SK-N-SH (cell line): ENCODE results near the gene ITGB8. TPM values are rescaled to one million over a fixed set of nuclear protein-coding genes. Genes with fewer than 3 reads are reported as not detected.
A peak's percentile ranks its signal among the peaks of the same experiment; 100 is the strongest.

ENCODE experiments used
- CTCF ChIA-PET: fragments of 300-600, 350-600 bp; formaldehyde crosslinking; extraction: SDS; loops from one replicate; lab custom pipeline; 2021; lab: Yijun Ruan, JAX
- POLR2A ChIA-PET: fragments of 350-600 bp; sonication (Branson Sonifier 250); formaldehyde crosslinking; extraction: SDS; loops from one replicate; lab custom pipeline; 2020; ENCODE audit warnings: antibody characterized with exemption, inconsistent platforms; lab: Yijun Ruan, JAX
- DNase-seq: peaks from one replicate; pipeline ENCODE4 v3.0.0; 2012
- H2AFZ ChIP-seq: fragments of 200-600 bp; sonication (generic); 2 replicates; pipeline ENCODE4 v1.8.1; 2016; ENCODE audit warnings: antibody characterized with exemption, mild to moderate bottlenecking, low read depth
- H3F3A ChIP-seq: fragments of 200-600 bp; sonication (generic); replicated peaks from 2 replicates; pipeline ENCODE3; 2016; ENCODE audit warnings: antibody characterized with exemption, mild to moderate bottlenecking; ENCODE audit not compliant: insufficient read depth
- H3K27ac ChIP-seq, 2 experiments: fragments of 200-500 bp in 1 of 2; fragments of 200-600 bp in 1 of 2; sonication (Bioruptor generic) in 1 of 2; sonication (generic), shearing (Covaris generic) in 1 of 2; 2 replicates each; pipeline versions ENCODE4 v1.5.1 to v1.6.1; 2014 to 2016; ENCODE audit warnings: low read depth in 2 of 2, inconsistent platforms in 1 of 2, low read length in 1 of 2, mild to moderate bottlenecking in 1 of 2, mixed read lengths in 1 of 2
- H3K27me3 ChIP-seq: fragments of 200-600 bp; sonication (generic), shearing (Covaris generic); 2 replicates; pipeline ENCODE4 v1.6.1; 2016; ENCODE audit warnings: mixed run types; ENCODE audit not compliant: insufficient read depth
- H3K36me3 ChIP-seq, 2 experiments: fragments of 200-500 bp in 1 of 2; fragments of 200-600 bp in 1 of 2; sonication (Bioruptor generic) in 1 of 2; sonication (generic) in 1 of 2; replicated peaks in 1 of 2; 2 replicates each; pipeline versions ENCODE3 to v1.5.1; 2014 to 2016; ENCODE audit warnings: low read length in 1 of 2, mild to moderate bottlenecking in 1 of 2; ENCODE audit not compliant: insufficient read depth in 2 of 2, control insufficient read depth in 1 of 2
- H3K4me1 ChIP-seq, 2 experiments: fragments of 200-500 bp in 1 of 2; fragments of 200-600 bp in 1 of 2; sonication (Bioruptor generic) in 1 of 2; sonication (generic), shearing (Covaris generic) in 1 of 2; 2 replicates each; pipeline versions ENCODE4 v1.5.1 to v1.6.1; 2014 to 2016; ENCODE audit warnings: low read depth in 1 of 2, low read length in 1 of 2, mixed run types in 1 of 2; ENCODE audit not compliant: insufficient read depth in 2 of 2, control insufficient read depth in 1 of 2
- H3K4me2 ChIP-seq: fragments of 200-600 bp; sonication (generic), shearing (Covaris generic); 2 replicates; pipeline ENCODE4 v1.6.1; 2017; ENCODE audit warnings: mixed run types
- H3K4me3 ChIP-seq, 2 experiments: fragments of 200-500 bp in 1 of 2; fragments of 200-600 bp in 1 of 2; sonication (Bioruptor generic) in 1 of 2; sonication (generic), shearing (Covaris generic) in 1 of 2; 2 replicates each; pipeline versions ENCODE4 v1.5.1 to v1.8.1; 2014 to 2016; ENCODE audit warnings: low read depth in 2 of 2, inconsistent platforms in 1 of 2, low read length in 1 of 2, mild to moderate bottlenecking in 1 of 2, mixed read lengths in 1 of 2, moderate library complexity in 1 of 2
- H3K79me2 ChIP-seq: fragments of 200-600 bp; sonication (generic); 2 replicates; pipeline ENCODE4 v1.8.1; 2017; ENCODE audit warnings: mild to moderate bottlenecking; ENCODE audit not compliant: insufficient read depth
- H3K9ac ChIP-seq: fragments of 200-600 bp; sonication (generic); 2 replicates; pipeline ENCODE4 v1.6.1; 2017; ENCODE audit warnings: mixed run types
- H3K9me2 ChIP-seq: fragments of 200-600 bp; sonication (generic); 2 replicates; pipeline ENCODE4 v1.6.1; 2017; ENCODE audit warnings: mixed run types
- H3K9me3 ChIP-seq: fragments of 200-600 bp; sonication (generic); 2 replicates; pipeline ENCODE4 v1.6.1; 2017; ENCODE audit warnings: mixed run types, mild to moderate bottlenecking, moderate library complexity
- H4K20me1 ChIP-seq: fragments of 200-600 bp; sonication (generic); 2 replicates; pipeline ENCODE4 v1.6.1; 2017; ENCODE audit warnings: mild to moderate bottlenecking, mixed run types; ENCODE audit not compliant: insufficient read depth
- CTCF ChIP-seq: fragments of 200-600 bp; sonication (generic); IDR thresholded peaks from 2 replicates; pipeline ENCODE4 v1.6.1; 2017; ENCODE audit warnings: antibody characterized with exemption, mild to moderate bottlenecking, moderate library complexity
- ELF1 ChIP-seq: IDR thresholded peaks from 2 replicates; pipeline ENCODE4 v1.4.0; 2012
- EP300 ChIP-seq, 2 experiments: IDR thresholded peaks; 2 replicates each; pipeline versions ENCODE4 v1.4.0 to v1.6.1; 2012; ENCODE audit warnings: borderline replicate concordance in 1 of 2, low read depth in 1 of 2, low read length in 1 of 2
- GABPA ChIP-seq: IDR thresholded peaks from 2 replicates; pipeline ENCODE4 v1.4.0; 2012; ENCODE audit warnings: low read depth, mild to moderate bottlenecking
- MEF2A ChIP-seq: IDR thresholded peaks from 2 replicates; pipeline ENCODE4 v1.4.0; 2012; ENCODE audit warnings: low read depth, borderline replicate concordance
- NFIC ChIP-seq: IDR thresholded peaks from 2 replicates; pipeline ENCODE4 v1.4.0; 2012; ENCODE audit warnings: borderline replicate concordance
- NRF1 ChIP-seq: IDR thresholded peaks from 2 replicates; pipeline ENCODE4 v1.6.1; 2012; ENCODE audit warnings: low read depth, mild to moderate bottlenecking, low read length
- PBX3 ChIP-seq: IDR thresholded peaks from 2 replicates; pipeline ENCODE4; 2012
- RAD21 ChIP-seq: IDR thresholded peaks from 2 replicates; pipeline ENCODE4 v1.6.1; 2012; ENCODE audit warnings: mild to moderate bottlenecking, low read length
- RCOR1 ChIP-seq: fragments of 150-350 bp; IDR thresholded peaks from 2 replicates; pipeline ENCODE4 v1.6.1; 2017; ENCODE audit warnings: antibody characterized with exemption, low read length
- REST ChIP-seq: IDR thresholded peaks from 2 replicates; pipeline ENCODE4 v1.6.1; 2012; ENCODE audit warnings: mild to moderate bottlenecking, low read depth, low read length, moderate library complexity
- RFX5 ChIP-seq: IDR thresholded peaks from 2 replicates; pipeline ENCODE4 v1.6.1; 2012; ENCODE audit warnings: mild to moderate bottlenecking, improper control_type of control experiment, low read length
- TAF1 ChIP-seq: IDR thresholded peaks from 2 replicates; pipeline ENCODE4 v1.6.1; 2012; ENCODE audit warnings: low read depth, mild to moderate bottlenecking, low read length, moderate library complexity, borderline replicate concordance
- TEAD4 ChIP-seq: IDR thresholded peaks from 2 replicates; pipeline ENCODE4 v1.4.0; 2012; ENCODE audit warnings: mild to moderate bottlenecking, borderline replicate concordance; ENCODE audit not compliant: insufficient read depth
- USF1 ChIP-seq: IDR thresholded peaks from 2 replicates; pipeline ENCODE4 v1.4.0; 2012; ENCODE audit warnings: low read depth, borderline replicate concordance
- YY1 ChIP-seq: IDR thresholded peaks from 2 replicates; pipeline ENCODE4 v1.4.0; 2012; ENCODE audit warnings: low read depth, mild to moderate bottlenecking
- WGBS: methylation state at CpG from one replicate; pipeline ENCODE4 v1.1.6; 2017; ENCODE audit warnings: low lambda C conversion rate; 5-methylcytosine and 5-hydroxymethylcytosine counted together
- polyA plus RNA-seq, 3 experiments: library from polyadenylated mRNA; depleted of rRNA; stranded (reverse); fragments of >200 nt; gene quantifications; 2 replicates each; pipeline ENCODE4 v1.2.3, GENCODE V29; 2012

Gene ITGB8
- polyA plus RNA-seq, 1 of the 3 experiments (the other 2 are of a cell fraction), result 0.62 TPM

- TF ChIP-seq REST, result peak; percentile 78; the same call in 1 of the 2 replicates
- no peak for TF ChIP-seq NRF1
- H3K27me3 ChIP-seq, result no peaks in the 10 kb centered on the region
- no peaks in the 10 kb centered on the region for H3K36me3 ChIP-seq
- no peak overlapping the region for H3K9ac ChIP-seq
- no peaks in the 10 kb centered on the region for H3K79me2 ChIP-seq
- no peaks in the 10 kb centered on the region for H3K9me3 ChIP-seq
- DNase-seq, result peak; percentile 27
- no peak overlapping the region; a peak in 1 of 4 replicates for H3K27ac ChIP-seq
- POLR2A ChIA-PET, result no interaction called here
- H3F3A ChIP-seq, result no peaks in the 10 kb centered on the region
- H3K4me1 ChIP-seq, result peaks cover 0 to 4% of the 10 kb centered on the region in 2 experiments; a peak in 2 of 4 replicates
- no peaks in the 10 kb centered on the region for H4K20me1 ChIP-seq
- H3K9me2 ChIP-seq, result no peaks in the 10 kb centered on the region
- no peak overlapping the region for H2AFZ ChIP-seq
- WGBS, result 63% methylated on average over 4 of the region's 4 CpGs
- no peak overlapping the region for H3K4me3 ChIP-seq
- CTCF ChIA-PET, result no interaction called here
- no peak overlapping the region for H3K4me2 ChIP-seq
These were observed 34.8 kb downstream of the ITGB8 start for GRCh38 chr7:20365486-20365885.

GRCh38 chr7:20374399-20374798, 43.7 kb downstream of the ITGB8 start:
- Histone ChIP-seq H3K36me3 (no peaks in the 10 kb centered on the region), H3K4me3 (no peak overlapping the region), H3F3A (no peaks in the 10 kb centered on the region), H3K9ac (no peak overlapping the region), H3K27ac (no peak overlapping the region), H3K4me2 (no peak overlapping the region), H3K9me3 (no peaks in the 10 kb centered on the region), H3K9me2 (no peaks in the 10 kb centered on the region), H3K4me1 (no peaks in the 10 kb centered on the region; a peak in 1 of 4 replicates), H2AFZ (no peak overlapping the region), H4K20me1 (no peaks in the 10 kb centered on the region), H3K27me3 (no peaks in the 10 kb centered on the region), H3K79me2 (no peaks in the 10 kb centered on the region)
- ChIA-PET CTCF (no interaction called here), POLR2A (no interaction called here)
- DNase-seq, result no peak
- 69% methylated on average over 1 of the region's 1 CpG for WGBS
- no peak for TF ChIP-seq ELF1
- no peak for TF ChIP-seq YY1
- TF ChIP-seq NRF1, result no peak

- CTCF ChIA-PET, result interaction anchor here (0.8 to 1.1 kb wide), 2 partner anchors 18 to 27 kb away, joined by 3 read pairs; no protein-coding TSS in a partner anchor
- POLR2A ChIA-PET, result no interaction called here
- no peaks in the 10 kb centered on the region for H3K27me3 ChIP-seq
- H3K79me2 ChIP-seq, result no peaks in the 10 kb centered on the region
- no peak overlapping the region for H2AFZ ChIP-seq
- no peaks in the 10 kb centered on the region for H3K4me1 ChIP-seq
- no peak for DNase-seq
- no peak overlapping the region for H3K27ac ChIP-seq
- H3K4me3 ChIP-seq, result no peak overlapping the region
- H3K36me3 ChIP-seq, result no peaks in the 10 kb centered on the region
- H3K9me2 ChIP-seq, result no peaks in the 10 kb centered on the region
- H3K9ac ChIP-seq, result no peak overlapping the region
- H3F3A ChIP-seq, result no peaks in the 10 kb centered on the region
- no peaks in the 10 kb centered on the region for H4K20me1 ChIP-seq
- 69% methylated on average over 5 of the region's 6 CpGs for WGBS
- H3K9me3 ChIP-seq, result no peaks in the 10 kb centered on the region
- H3K4me2 ChIP-seq, result no peak overlapping the region
- TF ChIP-seq NFIC (no peak), NRF1 (no peak), PBX3 (no peak), RAD21 (no peak), USF1 (no peak), RFX5 (no peak), CTCF (no peak), TAF1 (no peak), RCOR1 (no peak), MEF2A (no peak), TEAD4 (no peak), GABPA (no peak), EP300 (IDR thresholded peaks at IDR 0.05; ENCODE audit: borderline replicate concordance in 1 of 2, low read depth in 1 of 2, low read length in 1 of 2) (no peak)
These were observed 46.1 kb downstream of the ITGB8 start for GRCh38 chr7:20376796-20377195.
